ENCODE data around the gene CDH13. TPM values are rescaled to one million over a fixed set of nuclear protein-coding genes. Genes with fewer than 3 reads are reported as not detected.

The CDH13 gene
- total and polyA plus RNA-seq, 10 of the 15 experiments (the other 5 are each of a cell fraction or from before 2014, with no cell fraction given) = under 0.01 to 0.05 TPM; not detected in 8

GRCh38 chr16:83532634-83533033, 905.9 kb downstream of the CDH13 start:
- Histone ChIP-seq H3K4me1 (ENCODE audit: control insufficient read depth, insufficient read depth, low read length) (no peaks in the 10 kb centered on the region), H3K36me3 (ENCODE audit: control insufficient read depth in 2 of 2, insufficient read depth in 2 of 2, low read length in 1 of 2) (no peaks in the 10 kb centered on the region), H3K4me2 (ENCODE audit: control insufficient read depth, insufficient read depth) (no peak overlapping the region), H3K27me3 (replicated peaks in 1 of 2; ENCODE audit: control insufficient read depth in 2 of 2, insufficient read depth in 2 of 2, low read length in 1 of 2) (no peaks in the 10 kb centered on the region), H3K27ac (ENCODE audit: control insufficient read depth, insufficient read depth) (no peak overlapping the region), H3K79me2 (ENCODE audit: control insufficient read depth, insufficient read depth, low read length) (no peaks in the 10 kb centered on the region), H4K20me1 (ENCODE audit: control insufficient read depth, insufficient read depth) (no peaks in the 10 kb centered on the region), H3K9me3 (replicated peaks; ENCODE audit: control insufficient read depth, insufficient read depth, low read length) (no peaks in the 10 kb centered on the region), H3K4me3 (no peak overlapping the region), H3K9ac (ENCODE audit: control insufficient read depth, insufficient read depth, low read length) (no peak overlapping the region), H2AFZ (ENCODE audit: control insufficient read depth, low read depth, low read length) (no peak overlapping the region)
- ChIA-PET SMC1A (ENCODE audit: uncharacterized antibody, unreplicated experiment) (no interaction called here), RAD21 (ENCODE audit: unreplicated experiment) (no interaction called here), POLR2A (no interaction called here), CTCF (no interaction called here)
- BruUV-seq (replicated peaks) = no TSS peak
- in situ Hi-C loops (cut with MboI) (no loop called here), intact Hi-C loops (cut with micrococcal nuclease; ENCODE audit: unreplicated experiment) (no loop called here)
- no peak for DNase-seq (ENCODE audit: low read depth, low spot score)
- no peak for ATAC-seq
- FAIRE-seq = no peak
- TF ChIP-seq STAT3 (IDR thresholded peaks at IDR 0.05; ENCODE audit: low read depth, low read length) (no peak), EGR1 (IDR thresholded peaks at IDR 0.05; ENCODE audit: borderline replicate concordance in 1 of 2, low read depth in 2 of 2, low read length in 2 of 2) (no peak), NBN (IDR thresholded peaks at IDR 0.05) (no peak), NR2C2 (IDR thresholded peaks at IDR 0.05; ENCODE audit: borderline replicate concordance, control insufficient read depth, insufficient read length, low read depth) (no peak), TARDBP (IDR thresholded peaks at IDR 0.05; ENCODE audit: borderline replicate concordance) (no peak), FOXM1 (IDR thresholded peaks at IDR 0.05; ENCODE audit: low read depth, low read length) (no peak), EED (IDR thresholded peaks at IDR 0.05; ENCODE audit: low read depth) (no peak), MXI1 (IDR thresholded peaks at IDR 0.05; ENCODE audit: low read depth, low read length) (no peak), BCLAF1 (IDR thresholded peaks at IDR 0.05) (no peak), SMARCA5 (IDR thresholded peaks at IDR 0.05) (no peak), IRF3 (IDR thresholded peaks at IDR 0.05) (no peak), MTA2 (IDR thresholded peaks at IDR 0.05; ENCODE audit: low read depth) (no peak)
- TF ChIP-seq, protein P1, sequence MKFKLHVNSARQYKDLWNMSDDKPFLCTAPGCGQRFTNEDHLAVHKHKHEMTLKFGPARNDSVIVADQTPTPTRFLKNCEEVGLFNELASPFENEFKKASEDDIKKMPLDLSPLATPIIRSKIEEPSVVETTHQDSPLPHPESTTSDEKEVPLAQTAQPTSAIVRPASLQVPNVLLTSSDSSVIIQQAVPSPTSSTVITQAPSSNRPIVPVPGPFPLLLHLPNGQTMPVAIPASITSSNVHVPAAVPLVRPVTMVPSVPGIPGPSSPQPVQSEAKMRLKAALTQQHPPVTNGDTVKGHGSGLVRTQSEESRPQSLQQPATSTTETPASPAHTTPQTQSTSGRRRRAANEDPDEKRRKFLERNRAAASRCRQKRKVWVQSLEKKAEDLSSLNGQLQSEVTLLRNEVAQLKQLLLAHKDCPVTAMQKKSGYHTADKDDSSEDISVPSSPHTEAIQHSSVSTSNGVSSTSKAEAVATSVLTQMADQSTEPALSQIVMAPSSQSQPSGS (IDR thresholded peaks at IDR 0.05; ENCODE audit: low read length) = no peak
- TF ChIP-seq, protein P2, sequence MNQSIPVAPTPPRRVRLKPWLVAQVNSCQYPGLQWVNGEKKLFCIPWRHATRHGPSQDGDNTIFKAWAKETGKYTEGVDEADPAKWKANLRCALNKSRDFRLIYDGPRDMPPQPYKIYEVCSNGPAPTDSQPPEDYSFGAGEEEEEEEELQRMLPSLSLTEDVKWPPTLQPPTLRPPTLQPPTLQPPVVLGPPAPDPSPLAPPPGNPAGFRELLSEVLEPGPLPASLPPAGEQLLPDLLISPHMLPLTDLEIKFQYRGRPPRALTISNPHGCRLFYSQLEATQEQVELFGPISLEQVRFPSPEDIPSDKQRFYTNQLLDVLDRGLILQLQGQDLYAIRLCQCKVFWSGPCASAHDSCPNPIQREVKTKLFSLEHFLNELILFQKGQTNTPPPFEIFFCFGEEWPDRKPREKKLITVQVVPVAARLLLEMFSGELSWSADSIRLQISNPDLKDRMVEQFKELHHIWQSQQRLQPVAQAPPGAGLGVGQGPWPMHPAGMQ (IDR thresholded peaks at IDR 0.05; ENCODE audit: borderline replicate concordance) = no peak
- TF ChIP-seq, protein P3, sequence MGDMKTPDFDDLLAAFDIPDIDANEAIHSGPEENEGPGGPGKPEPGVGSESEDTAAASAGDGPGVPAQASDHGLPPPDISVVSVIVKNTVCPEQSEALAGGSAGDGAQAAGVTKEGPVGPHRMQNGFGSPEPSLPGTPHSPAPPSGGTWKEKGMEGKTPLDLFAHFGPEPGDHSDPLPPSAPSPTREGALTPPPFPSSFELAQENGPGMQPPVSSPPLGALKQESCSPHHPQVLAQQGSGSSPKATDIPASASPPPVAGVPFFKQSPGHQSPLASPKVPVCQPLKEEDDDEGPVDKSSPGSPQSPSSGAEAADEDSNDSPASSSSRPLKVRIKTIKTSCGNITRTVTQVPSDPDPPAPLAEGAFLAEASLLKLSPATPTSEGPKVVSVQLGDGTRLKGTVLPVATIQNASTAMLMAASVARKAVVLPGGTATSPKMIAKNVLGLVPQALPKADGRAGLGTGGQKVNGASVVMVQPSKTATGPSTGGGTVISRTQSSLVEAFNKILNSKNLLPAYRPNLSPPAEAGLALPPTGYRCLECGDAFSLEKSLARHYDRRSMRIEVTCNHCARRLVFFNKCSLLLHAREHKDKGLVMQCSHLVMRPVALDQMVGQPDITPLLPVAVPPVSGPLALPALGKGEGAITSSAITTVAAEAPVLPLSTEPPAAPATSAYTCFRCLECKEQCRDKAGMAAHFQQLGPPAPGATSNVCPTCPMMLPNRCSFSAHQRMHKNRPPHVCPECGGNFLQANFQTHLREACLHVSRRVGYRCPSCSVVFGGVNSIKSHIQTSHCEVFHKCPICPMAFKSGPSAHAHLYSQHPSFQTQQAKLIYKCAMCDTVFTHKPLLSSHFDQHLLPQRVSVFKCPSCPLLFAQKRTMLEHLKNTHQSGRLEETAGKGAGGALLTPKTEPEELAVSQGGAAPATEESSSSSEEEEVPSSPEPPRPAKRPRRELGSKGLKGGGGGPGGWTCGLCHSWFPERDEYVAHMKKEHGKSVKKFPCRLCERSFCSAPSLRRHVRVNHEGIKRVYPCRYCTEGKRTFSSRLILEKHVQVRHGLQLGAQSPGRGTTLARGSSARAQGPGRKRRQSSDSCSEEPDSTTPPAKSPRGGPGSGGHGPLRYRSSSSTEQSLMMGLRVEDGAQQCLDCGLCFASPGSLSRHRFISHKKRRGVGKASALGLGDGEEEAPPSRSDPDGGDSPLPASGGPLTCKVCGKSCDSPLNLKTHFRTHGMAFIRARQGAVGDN (IDR thresholded peaks at IDR 0.05) = no peak
- 57% methylated on average over 12 of the region's 12 CpGs for WGBS (ENCODE audit: insufficient coverage, insufficient replicate concordance, low lambda C conversion rate, missing lambda C conversion rate)
